IMR-90 (cell line): ENCODE results near the gene SPNS1. TPM values are rescaled to one million over a fixed set of nuclear protein-coding genes. Genes with fewer than 3 reads are reported as not detected.

Experiments
- ATAC-seq: fragments of 200-7000 bp; cut with Tn5 transposase; 2 replicates; pipeline ENCODE4 v1.9.1; 2020; ENCODE audit warnings: low read depth, mild to moderate bottlenecking, moderate library complexity
- BruUV-seq: library from RNA; stranded (reverse); fragments of 400-500 nt; replicated peaks from 2 replicates; lab custom pipeline; 2021; lab: Mats Ljungman, UMichigan
- CTCF ChIA-PET: fragments of 300-600 bp; formaldehyde crosslinking; extraction: SDS; loops from one replicate; lab custom pipeline; 2021; ENCODE audit warnings: antibody characterized with exemption; lab: Yijun Ruan, JAX
- POLR2A ChIA-PET: fragments of 300-600 bp; sonication (Branson Sonifier 250); formaldehyde crosslinking; loops from one replicate; lab custom pipeline; 2022; ENCODE audit warnings: antibody characterized with exemption; ENCODE audit not compliant: unreplicated experiment; lab: Charles Lee
- DNase-seq: peaks from one replicate; pipeline ENCODE4 v3.0.0; 2013
- H2AFZ ChIP-seq: replicated peaks from 2 replicates; pipeline ENCODE3; 2013; ENCODE audit warnings: low read length, mild to moderate bottlenecking; ENCODE audit not compliant: poor library complexity
- H2AK5ac ChIP-seq: 2 replicates; pipeline ENCODE4 v1.6.1; 2013; ENCODE audit warnings: low read depth, low read length, inconsistent platforms
- H2AK9ac ChIP-seq: replicated peaks from 2 replicates; pipeline ENCODE3; 2013; ENCODE audit warnings: mild to moderate bottlenecking, low read depth, low read length, moderate library complexity; ENCODE audit not compliant: poor library complexity
- H2BK120ac ChIP-seq: 2 replicates; pipeline ENCODE4 v1.6.1; 2013; ENCODE audit warnings: low read depth, low read length, inconsistent platforms
- H2BK15ac ChIP-seq: 3 replicates; pipeline ENCODE4 v1.6.1; 2013; ENCODE audit warnings: low read depth, low read length, inconsistent platforms
- H2BK20ac ChIP-seq: 2 replicates; pipeline ENCODE4 v1.6.1; 2013; ENCODE audit warnings: low read depth, mild to moderate bottlenecking, inconsistent platforms, low read length, moderate library complexity
- H2BK5ac ChIP-seq: 2 replicates; pipeline ENCODE4 v1.6.1; 2013; ENCODE audit warnings: mild to moderate bottlenecking, low read depth, low read length, inconsistent platforms; ENCODE audit not compliant: poor library complexity, severe bottlenecking
- H3K14ac ChIP-seq: replicated peaks from 2 replicates; pipeline ENCODE4 v1.6.1; 2013; ENCODE audit warnings: low read depth, low read length, inconsistent platforms
- H3K18ac ChIP-seq: 2 replicates; pipeline ENCODE4 v1.6.1; 2013; ENCODE audit warnings: low read depth, low read length, control low read depth
- H3K23ac ChIP-seq: 2 replicates; pipeline ENCODE4 v1.6.1; 2013; ENCODE audit warnings: low read depth, low read length, inconsistent platforms
- H3K27ac ChIP-seq: 2 replicates; pipeline ENCODE4 v1.5.1; 2013; ENCODE audit warnings: mild to moderate bottlenecking, control low read depth, low read length; ENCODE audit not compliant: insufficient read depth
- H3K27me3 ChIP-seq: 2 replicates; pipeline ENCODE4 v1.6.1; 2013; ENCODE audit warnings: low read length; ENCODE audit not compliant: control insufficient read depth, insufficient read depth
- H3K36me3 ChIP-seq: 2 replicates; pipeline ENCODE4 v1.6.1; 2013; ENCODE audit warnings: low read length, mixed read lengths; ENCODE audit not compliant: control insufficient read depth, insufficient read depth
- H3K4ac ChIP-seq: 2 replicates; pipeline ENCODE4 v1.6.1; 2013; ENCODE audit warnings: low read depth, low read length, inconsistent platforms
- H3K4me1 ChIP-seq: 2 replicates; pipeline ENCODE4 v1.6.1; 2013; ENCODE audit warnings: low read length, mixed read lengths; ENCODE audit not compliant: control insufficient read depth, insufficient read depth
- H3K4me2 ChIP-seq: 2 replicates; pipeline ENCODE4 v1.6.1; 2013; ENCODE audit warnings: low read depth, mild to moderate bottlenecking, control low read depth, low read length, moderate library complexity
- H3K4me3 ChIP-seq: 2 replicates; pipeline ENCODE4 v1.5.1; 2013; ENCODE audit warnings: low read depth, mild to moderate bottlenecking, control low read depth, low read length, moderate library complexity; ENCODE audit not compliant: insufficient read depth
- H3K56ac ChIP-seq: 2 replicates; pipeline ENCODE4 v1.6.1; 2013; ENCODE audit warnings: low read length, inconsistent platforms; ENCODE audit not compliant: insufficient read depth; ENCODE audit errors: extremely low read depth
- H3K79me1 ChIP-seq, 2 experiments: 2 replicates each; pipeline ENCODE4 v1.6.1; 2013; ENCODE audit warnings: low read length in 2 of 2, inconsistent platforms in 1 of 2, low read depth in 1 of 2
- H3K9ac ChIP-seq: 2 replicates; pipeline ENCODE4 v1.6.1; 2013; ENCODE audit warnings: low read depth, low read length, control low read depth
- H3K9me1 ChIP-seq: 2 replicates; pipeline ENCODE4 v1.6.1; 2013; ENCODE audit warnings: low read length, inconsistent platforms; ENCODE audit not compliant: insufficient read depth
- H3K9me3 ChIP-seq: 2 replicates; pipeline ENCODE4 v1.6.1; 2013; ENCODE audit warnings: low read length; ENCODE audit not compliant: control insufficient read depth, insufficient read depth
- H4K20me1 ChIP-seq: 2 replicates; pipeline ENCODE4 v1.6.1; 2013; ENCODE audit warnings: low read length, inconsistent platforms; ENCODE audit not compliant: insufficient read depth
- H4K5ac ChIP-seq: 2 replicates; pipeline ENCODE4 v1.6.1; 2013; ENCODE audit warnings: mild to moderate bottlenecking, low read depth, low read length, control low read depth
- H4K8ac ChIP-seq, 2 experiments: 2 replicates each; pipeline ENCODE4 v1.6.1; 2013; ENCODE audit warnings: low read depth in 2 of 2, low read length in 2 of 2, control low read depth in 1 of 2, inconsistent platforms in 1 of 2
- H4K91ac ChIP-seq: 2 replicates; pipeline ENCODE4 v1.6.1; 2013; ENCODE audit warnings: low read depth, low read length, inconsistent platforms; ENCODE audit not compliant: insufficient read depth
- BHLHE40 ChIP-seq: fragments of 150-350 bp; IDR thresholded peaks from 2 replicates; pipeline ENCODE4 v1.6.1; 2016; ENCODE audit warnings: mild to moderate bottlenecking, low read depth, low read length
- CEBPB ChIP-seq: IDR thresholded peaks from 2 replicates; pipeline ENCODE4 v1.6.1; 2012; ENCODE audit warnings: low read depth, low read length, improper control_type of control experiment
- CHD1 ChIP-seq: IDR thresholded peaks from 2 replicates; pipeline ENCODE4 v1.6.1; 2012; ENCODE audit warnings: low read depth, low read length, improper control_type of control experiment
- CTCF ChIP-seq: conservative IDR thresholded peaks from 2 replicates; pipeline ENCODE4 v1.5.1; 2012; ENCODE audit warnings: mild to moderate bottlenecking, low read depth, low read length, improper control_type of control experiment
- ELK1 ChIP-seq: fragments of 150-350 bp; IDR thresholded peaks from 2 replicates; pipeline ENCODE4 v1.6.1; 2016; ENCODE audit warnings: low read depth, mild to moderate bottlenecking, low read length, moderate library complexity, borderline replicate concordance
- FOS ChIP-seq: fragments of 150-350 bp; IDR thresholded peaks from 2 replicates; pipeline ENCODE4 v1.6.1; 2016; ENCODE audit warnings: low read depth, low read length
- MAFK ChIP-seq: IDR thresholded peaks from 2 replicates; pipeline ENCODE4 v1.6.1; 2012; ENCODE audit warnings: low read depth, low read length, improper control_type of control experiment
- MAZ ChIP-seq: IDR thresholded peaks from 2 replicates; pipeline ENCODE4 v1.6.1; 2012; ENCODE audit warnings: low read depth, mild to moderate bottlenecking, low read length, improper control_type of control experiment, moderate library complexity, borderline replicate concordance
- MXI1 ChIP-seq: IDR thresholded peaks from 2 replicates; pipeline ENCODE4 v1.6.1; 2012; ENCODE audit warnings: low read depth, mild to moderate bottlenecking, low read length, moderate library complexity, borderline replicate concordance
- NFE2L2 ChIP-seq: fragments of 150-350 bp; IDR thresholded peaks from 2 replicates; pipeline ENCODE4 v1.6.1; 2016; ENCODE audit warnings: low read depth, mild to moderate bottlenecking, low read length
- POLR2A ChIP-seq: IDR thresholded peaks from 2 replicates; pipeline ENCODE4 v1.6.1; 2012; ENCODE audit warnings: mild to moderate bottlenecking, low read depth, low read length
- RAD21 ChIP-seq: IDR thresholded peaks from 2 replicates; pipeline ENCODE4 v1.6.1; 2012; ENCODE audit warnings: low read length, improper control_type of control experiment
- RCOR1 ChIP-seq: IDR thresholded peaks from 2 replicates; pipeline ENCODE4 v1.6.1; 2012; ENCODE audit warnings: mild to moderate bottlenecking, low read length, improper control_type of control experiment; ENCODE audit not compliant: insufficient replicate concordance
- RFX5 ChIP-seq: IDR thresholded peaks from 2 replicates; pipeline ENCODE4 v1.8.0; 2012; ENCODE audit warnings: low read depth, mild to moderate bottlenecking, low read length, moderate library complexity
- SMC3 ChIP-seq: fragments of 150-350 bp; IDR thresholded peaks from 2 replicates; pipeline ENCODE4 v1.6.1; 2016; ENCODE audit warnings: low read depth, mild to moderate bottlenecking, antibody characterized with exemption, low read length, moderate library complexity
- USF2 ChIP-seq: fragments of 150-350 bp; IDR thresholded peaks from 2 replicates; pipeline ENCODE4 v1.6.1; 2017; ENCODE audit warnings: mild to moderate bottlenecking, antibody characterized with exemption, low read length, low read depth
- WGBS, 2 experiments: methylation state at CpG; one replicate each; pipeline versions ENCODE4 v1.1.5 to v1.1.7; 2013; ENCODE audit warnings: missing lambda C conversion rate in 2 of 2; ENCODE audit not compliant: insufficient read length in 1 of 2; ENCODE audit errors: extremely low coverage in 2 of 2; 5-methylcytosine and 5-hydroxymethylcytosine counted together
- dilution Hi-C: fragments of 300-500 bp; cut with HindIII; formaldehyde crosslinking; loops from one replicate; pipeline ENCODE4 v1.14.3; 2018; ENCODE audit warnings: low sequenced_read_pairs; ENCODE audit not compliant: unreplicated experiment
- in situ Hi-C: fragments of 300-500 bp; cut with MboI; formaldehyde crosslinking; loops from 3 replicates; pipeline ENCODE4 v1.14.3; 2019; ENCODE audit warnings: low sequenced_read_pairs, inconsistent platforms, mixed read lengths
- intact Hi-C: fragments of 100-400 bp; cut with micrococcal nuclease; formaldehyde crosslinking; loops from 2 replicates; pipeline ENCODE4 v1.10.0; 2022
- polyA plus RNA-seq, 3 experiments: library from polyadenylated mRNA; depleted of rRNA; stranded (reverse); fragments of >200 nt; gene quantifications; 2 replicates each; pipeline ENCODE4 v1.2.3, GENCODE V29; 2012; ENCODE audit warnings: low replicate concordance in 1 of 3
- total RNA-seq: library from RNA; depleted of rRNA; stranded (reverse); fragments of >200 nt; gene quantifications from 2 replicates; pipeline ENCODE4 v1.2.3, GENCODE V29; 2012

The SPNS1 gene
- total and polyA plus RNA-seq, 2 of the 4 experiments (the other 2 are of a cell fraction), result 4.7 to 37.3 TPM

- no TSS peak for BruUV-seq
- H4K91ac ChIP-seq, result no peak overlapping the region
- H2BK20ac ChIP-seq, result no peak overlapping the region
- no peak overlapping the region for H3K18ac ChIP-seq
- no peak overlapping the region for H2BK5ac ChIP-seq
- H3K56ac ChIP-seq, result no peak overlapping the region
- no peaks in the 10 kb centered on the region; the same call in 1 of the 2 replicates for H3K27me3 ChIP-seq
- H3K4me3 ChIP-seq, result no peak overlapping the region
- dilution Hi-C loops, result no loop called here
- H3K4ac ChIP-seq, result no peak overlapping the region
- H2AFZ ChIP-seq, result no peak overlapping the region
- no peak for DNase-seq
- no peak overlapping the region for H2AK5ac ChIP-seq
- H4K20me1 ChIP-seq, result no peaks in the 10 kb centered on the region
- H4K8ac ChIP-seq, result no peak overlapping the region
- no peak overlapping the region for H3K9ac ChIP-seq
- H3K27ac ChIP-seq, result no peak overlapping the region
- TF ChIP-seq RAD21, result no peak
- TF ChIP-seq CTCF, result no peak
- no peak for TF ChIP-seq MXI1
- no peak for TF ChIP-seq SMC3
- TF ChIP-seq MAFK, result no peak
- TF ChIP-seq USF2, result no peak
- no peak for TF ChIP-seq RFX5
- no peak for TF ChIP-seq BHLHE40
- no peak for TF ChIP-seq ELK1
- no peak for TF ChIP-seq FOS
- no peak for TF ChIP-seq MAZ
- no peak for TF ChIP-seq CEBPB
- no peak for TF ChIP-seq NFE2L2
- TF ChIP-seq RCOR1, result no peak
- TF ChIP-seq CHD1, result no peak
- no peak for TF ChIP-seq POLR2A
- no peak overlapping the region for H2BK15ac ChIP-seq
- H3K9me3 ChIP-seq, result no peaks in the 10 kb centered on the region
- no peak overlapping the region for H3K14ac ChIP-seq
- no peaks in the 10 kb centered on the region for H3K79me1 ChIP-seq
- H3K36me3 ChIP-seq, result no peaks in the 10 kb centered on the region
- 60% methylated on average over 2 of the region's 4 CpGs; no CpG with 5 or more reads in 1 of the 2 experiments for WGBS, 2 experiments
- no peak overlapping the region for H4K5ac ChIP-seq
- H3K9me1 ChIP-seq, result no peaks in the 10 kb centered on the region
- intact Hi-C loops, result no loop called here
- H3K4me1 ChIP-seq, result peaks cover 2% of the 10 kb centered on the region; the same call in 1 of the 2 replicates
- ATAC-seq, result no peak
- CTCF ChIA-PET, result no interaction called here
- no peak overlapping the region for H2BK120ac ChIP-seq
- H2AK9ac ChIP-seq, result no peak overlapping the region
- POLR2A ChIA-PET, result no interaction called here
- in situ Hi-C loops, result no loop called here
- no peak overlapping the region for H3K4me2 ChIP-seq
- H3K23ac ChIP-seq, result no peak overlapping the region
Measured at GRCh38 chr16:29011851-29012250, 37.3 kb downstream of the SPNS1 start.
